ENCODE measurements around the gene PRR14L. TPM values are rescaled to one million over a fixed set of nuclear protein-coding genes. Genes with fewer than 3 reads are reported as not detected.
"Not testable (repeated sequence)": the region's sequence is repeated elsewhere in the genome, so short reads cannot be mapped to it uniquely, and the experiment has no call there.

Gene PRR14L
- total RNA-seq, 3 donors from 2014 or later: 61.7 to 64.6 (median 63.5) TPM

DNA sequence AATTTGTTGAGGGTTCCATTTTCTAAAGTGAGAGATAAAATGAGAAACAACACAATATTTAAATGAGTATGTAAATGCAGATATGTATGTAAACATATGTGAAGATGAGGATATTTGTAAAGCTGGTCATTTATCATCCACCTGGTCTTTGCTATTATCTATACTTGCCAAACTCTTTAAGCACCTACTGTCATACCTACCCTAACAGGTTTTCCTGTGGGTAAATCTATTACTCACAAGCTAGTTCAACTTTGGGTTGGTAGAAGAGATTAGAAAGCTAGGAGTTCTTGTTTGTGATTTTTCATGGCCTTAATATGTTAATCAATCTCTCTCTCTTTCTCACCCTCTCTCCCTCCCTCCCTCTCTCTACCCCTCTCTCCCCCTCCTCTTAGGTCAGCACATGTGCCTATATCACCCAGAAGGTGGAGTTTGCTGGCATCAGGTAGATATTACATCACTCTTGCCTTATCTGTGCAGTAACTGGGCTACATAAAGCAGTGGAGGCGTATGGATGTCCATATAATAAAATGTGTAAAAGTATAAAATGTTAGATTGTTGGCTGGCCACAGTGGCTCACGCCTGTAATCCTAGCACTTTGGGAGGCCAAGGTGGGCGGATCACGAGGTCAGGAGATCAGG is 18.6 kb upstream of the PRR14L start:
- DNase-seq (no peak), ATAC-seq (no peak)
- no peaks in the 10 kb centered on the region for H3K9me3 ChIP-seq
- TF ChIP-seq, protein P1, sequence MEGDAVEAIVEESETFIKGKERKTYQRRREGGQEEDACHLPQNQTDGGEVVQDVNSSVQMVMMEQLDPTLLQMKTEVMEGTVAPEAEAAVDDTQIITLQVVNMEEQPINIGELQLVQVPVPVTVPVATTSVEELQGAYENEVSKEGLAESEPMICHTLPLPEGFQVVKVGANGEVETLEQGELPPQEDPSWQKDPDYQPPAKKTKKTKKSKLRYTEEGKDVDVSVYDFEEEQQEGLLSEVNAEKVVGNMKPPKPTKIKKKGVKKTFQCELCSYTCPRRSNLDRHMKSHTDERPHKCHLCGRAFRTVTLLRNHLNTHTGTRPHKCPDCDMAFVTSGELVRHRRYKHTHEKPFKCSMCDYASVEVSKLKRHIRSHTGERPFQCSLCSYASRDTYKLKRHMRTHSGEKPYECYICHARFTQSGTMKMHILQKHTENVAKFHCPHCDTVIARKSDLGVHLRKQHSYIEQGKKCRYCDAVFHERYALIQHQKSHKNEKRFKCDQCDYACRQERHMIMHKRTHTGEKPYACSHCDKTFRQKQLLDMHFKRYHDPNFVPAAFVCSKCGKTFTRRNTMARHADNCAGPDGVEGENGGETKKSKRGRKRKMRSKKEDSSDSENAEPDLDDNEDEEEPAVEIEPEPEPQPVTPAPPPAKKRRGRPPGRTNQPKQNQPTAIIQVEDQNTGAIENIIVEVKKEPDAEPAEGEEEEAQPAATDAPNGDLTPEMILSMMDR (IDR thresholded peaks at IDR 0.05): no peak
- no peaks in the 10 kb centered on the region for H3K4me1 ChIP-seq (ENCODE audit: low read depth)
- intact Hi-C loops (cut with DNase I, micrococcal nuclease): no loop called here
- H3K36me3 ChIP-seq (ENCODE audit: low read depth): no peaks in the 10 kb centered on the region
- no peak overlapping the region for H3K4me3 ChIP-seq

DNA sequence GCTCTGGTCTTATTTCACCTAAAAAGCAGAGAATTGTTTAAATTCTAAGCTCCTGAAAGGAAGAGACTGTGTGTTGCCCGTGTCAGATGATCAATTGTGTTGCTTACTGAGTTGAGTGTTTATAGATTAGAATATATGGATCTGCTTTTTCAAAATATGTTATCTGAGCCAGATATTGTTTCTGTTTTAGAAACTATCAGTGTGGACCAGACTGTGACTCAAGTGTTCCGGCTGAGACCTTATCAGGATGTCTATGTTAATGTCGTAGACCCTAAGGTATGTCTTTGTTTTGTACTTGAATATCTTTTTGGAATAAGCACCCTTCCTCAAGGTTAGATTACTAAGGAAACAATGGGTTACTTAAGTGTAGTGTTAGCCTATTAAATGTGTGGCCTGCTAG is 14.9 kb upstream of the PRR14L start:
- TF ChIP-seq, protein P1 (IDR thresholded peaks at IDR 0.05): no peak
- Histone ChIP-seq H3K4me1 (ENCODE audit: low read depth) (no peaks in the 10 kb centered on the region), H3K36me3 (ENCODE audit: low read depth) (peaks cover 4% of the 10 kb centered on the region), H3K9me3 (no peaks in the 10 kb centered on the region), H3K4me3 (no peak overlapping the region)
- no peak for ATAC-seq
- intact Hi-C loops (cut with DNase I, micrococcal nuclease): no loop called here
- DNase-seq: no peak

DNA sequence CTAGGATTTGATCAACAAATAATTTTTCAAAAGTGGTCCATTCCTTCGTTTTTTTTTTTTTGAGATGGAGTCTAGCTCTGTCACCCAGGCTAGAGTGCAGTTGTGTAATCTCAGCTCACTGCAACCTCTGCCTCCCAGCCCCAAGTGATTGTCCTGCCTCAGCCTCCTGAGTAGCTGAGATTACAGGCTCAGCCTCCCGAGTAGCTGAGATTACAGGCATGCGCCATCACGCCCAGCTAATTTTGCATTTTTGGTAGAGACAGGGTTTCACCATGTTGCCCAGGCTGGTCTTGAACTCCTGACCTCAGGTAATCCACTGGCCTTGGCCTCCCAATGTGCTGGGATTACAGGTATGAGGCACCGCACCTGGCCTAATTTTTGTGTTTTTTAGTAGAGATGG is 8.9 kb upstream of the PRR14L start:
- not testable (repeated sequence) for H3K4me3 ChIP-seq; DNase-seq; H3K36me3 ChIP-seq (ENCODE audit: low read depth); H3K9me3 ChIP-seq; ATAC-seq; H3K4me1 ChIP-seq (ENCODE audit: low read depth)
- intact Hi-C loops (cut with DNase I, micrococcal nuclease): loop anchor here in 1 of 2 donors (10.0 kb wide), 1 partner anchor 186 kb away; the partner anchor contains the start of gene YWHAH

DNA sequence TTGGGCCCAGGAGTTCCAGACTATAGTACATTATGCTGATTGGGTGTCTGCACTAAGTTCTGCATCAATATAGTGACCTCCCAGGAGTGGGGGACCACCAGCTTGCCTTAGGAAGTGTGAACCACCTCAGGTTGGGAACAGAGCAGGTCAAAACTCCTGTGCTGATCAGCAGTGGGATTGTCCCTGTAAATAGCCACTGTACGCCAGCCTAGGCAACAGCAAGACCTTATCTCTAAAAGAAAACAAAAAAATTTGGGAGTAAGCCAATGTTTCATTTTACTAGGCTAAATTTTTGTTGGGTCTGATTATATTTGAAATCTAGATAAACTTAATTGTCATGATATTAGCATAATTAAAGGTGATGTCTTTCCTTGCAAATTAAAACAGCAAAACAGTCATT is 7.3 kb upstream of the PRR14L start:
- no peak overlapping the region for H3K4me3 ChIP-seq
- H3K36me3 ChIP-seq (ENCODE audit: low read depth): no peaks in the 10 kb centered on the region
- no peak for DNase-seq
- H3K4me1 ChIP-seq (ENCODE audit: low read depth): peaks cover 9% of the 10 kb centered on the region
- intact Hi-C loops (cut with DNase I, micrococcal nuclease): loop anchor here in 1 of 2 donors (10.0 kb wide), 1 partner anchor 188 kb away; the partner anchor contains the start of gene YWHAH
- no peak for ATAC-seq
- H3K9me3 ChIP-seq: no peaks in the 10 kb centered on the region
- TF ChIP-seq, protein P1 (IDR thresholded peaks at IDR 0.05): no peak

DNA sequence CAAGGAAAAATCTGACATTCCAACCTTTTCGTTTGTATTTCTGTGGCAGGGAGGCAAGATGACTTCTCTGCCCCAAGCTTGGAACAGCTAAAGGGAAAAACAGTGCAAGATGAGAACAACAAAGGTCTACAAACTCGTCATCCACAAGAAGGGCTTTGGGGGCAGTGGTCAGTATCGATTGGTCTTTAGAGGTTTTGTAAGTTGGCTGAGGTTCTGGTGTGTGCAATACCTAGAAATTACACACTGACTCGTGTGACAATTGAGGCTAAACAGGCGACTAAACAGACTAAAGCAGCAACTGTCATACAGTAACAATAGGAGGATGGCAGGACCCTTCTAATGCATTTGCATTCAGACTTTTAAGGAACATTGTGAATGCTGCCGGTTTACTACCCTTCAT is 4.9 kb upstream of the PRR14L start:
- TF ChIP-seq, protein P1 (IDR thresholded peaks at IDR 0.05): no peak
- intact Hi-C loops (cut with DNase I, micrococcal nuclease): loop anchor here in 1 of 2 donors (10.0 kb wide), 1 partner anchor 190 kb away; the partner anchor contains the start of gene YWHAH
- Histone ChIP-seq H3K9me3 (no peaks in the 10 kb centered on the region), H3K4me3 (no peak overlapping the region), H3K36me3 (ENCODE audit: low read depth) (no peaks in the 10 kb centered on the region), H3K4me1 (ENCODE audit: low read depth) (peaks cover 15% of the 10 kb centered on the region)
- DNase-seq (no peak), ATAC-seq (no peak)

DNA sequence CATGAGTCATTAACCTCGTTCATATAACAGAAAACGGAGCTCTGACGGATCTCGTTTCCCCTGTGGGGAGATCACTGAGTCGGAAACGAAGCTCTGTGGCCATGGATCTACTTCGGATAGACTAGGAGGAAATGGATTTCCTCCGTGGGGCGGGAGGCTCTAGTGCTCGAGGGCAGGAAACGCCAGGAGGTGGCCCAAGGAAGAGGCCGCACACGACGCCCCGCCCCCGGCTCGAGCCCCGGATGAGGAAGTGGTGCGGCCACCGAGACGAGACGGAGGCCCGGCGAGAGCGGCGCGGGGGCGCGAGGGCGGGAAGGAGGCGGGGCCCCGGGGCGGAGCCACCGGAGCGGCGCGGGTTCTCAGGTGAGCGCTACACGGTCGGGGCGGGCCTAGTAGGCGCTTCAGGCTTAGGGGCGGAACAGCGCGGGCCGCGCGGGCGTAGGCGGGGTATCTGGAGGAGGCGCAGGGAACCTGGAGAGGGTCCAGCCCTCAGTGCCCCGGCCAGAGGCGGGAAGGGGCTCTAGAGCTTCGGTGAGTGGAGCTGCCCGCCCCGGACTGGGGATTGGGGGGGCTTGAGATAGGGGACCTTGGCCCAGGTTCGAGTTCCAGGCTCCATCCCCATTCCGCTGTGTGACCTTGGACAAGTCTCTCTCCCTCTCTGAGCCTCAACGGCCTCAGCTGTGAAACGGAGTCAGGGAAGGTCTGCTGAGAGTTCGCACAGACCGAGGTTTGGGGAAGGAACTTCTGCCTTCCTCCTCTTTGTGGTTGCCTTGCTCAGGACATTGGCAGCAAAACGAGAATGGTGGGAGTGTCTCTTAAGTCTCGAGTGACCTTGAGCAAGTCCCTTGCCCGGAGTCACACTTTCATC is 3.9 kb upstream of the PRR14L start, which contains the start of gene DEPDC5:
TSS of gene DEPDC5 (plus strand) at position 386 of the 868 bp plus-strand sequence. CDS start 903 bp downstream, outside the sequence.
- TF ChIP-seq, protein P1 (IDR thresholded peaks at IDR 0.05): no peak
- no peaks in the 10 kb centered on the region for H3K9me3 ChIP-seq
- DNase-seq: peak; percentile 98 to 99 (median 98)
- no peaks in the 10 kb centered on the region for H3K36me3 ChIP-seq (ENCODE audit: low read depth)
- peaks cover 19% of the 10 kb centered on the region for H3K4me1 ChIP-seq (ENCODE audit: low read depth)
- intact Hi-C loops (cut with DNase I, micrococcal nuclease): loop anchor here in 1 of 2 donors (10.0 kb wide), 1 partner anchor 191 kb away; the partner anchor contains the start of gene YWHAH
- peak; percentile 90 for ATAC-seq
- peak within 1 kb of the TSS; percentile 49 for H3K4me3 ChIP-seq
